Lung (tissue), 12 donors: Measurements from ENCODE around the gene MMP11. TPM values are rescaled to one million over a fixed set of nuclear protein-coding genes. Genes with fewer than 3 reads are reported as not detected.

Experiments used
- ATAC-seq: fragments of 200-7000 bp; cut with Tn5 transposase; one replicate; pipeline ENCODE4 v1.9.1; 2020; ENCODE audit warnings: moderate number of reproducible peaks; ENCODE audit not compliant: insufficient read depth, low FRiP score
- DNase-seq, 3 donors: peaks; one replicate each; pipeline ENCODE4 v3.0.0-alpha.2; 2013 to 2017
- H3K27ac ChIP-seq, 2 donors: one replicate each; pipeline ENCODE4 v1.5.1; 2013; ENCODE audit warnings: mild to moderate bottlenecking in 2 of 2, moderate library complexity in 2 of 2, control low read depth in 1 of 2, inconsistent platforms in 1 of 2, low read depth in 1 of 2, low read length in 1 of 2
- H3K27me3 ChIP-seq, 3 donors: one replicate each; pipeline ENCODE4 v1.5.1; 2013; ENCODE audit warnings: low read length in 2 of 3; ENCODE audit not compliant: control insufficient read depth in 3 of 3, insufficient read depth in 3 of 3
- H3K36me3 ChIP-seq, 4 donors: one replicate each; pipeline ENCODE4 v1.5.1; 2013; ENCODE audit warnings: low read length in 4 of 4, mild to moderate bottlenecking in 1 of 4, moderate library complexity in 1 of 4; ENCODE audit not compliant: control insufficient read depth in 4 of 4, insufficient read depth in 4 of 4
- H3K4me1 ChIP-seq, 5 donors: one replicate each; pipeline ENCODE4 v1.5.1; 2013; ENCODE audit warnings: low read length in 5 of 5, mild to moderate bottlenecking in 2 of 5, moderate library complexity in 1 of 5; ENCODE audit not compliant: control insufficient read depth in 5 of 5, insufficient read depth in 5 of 5
- H3K4me3 ChIP-seq: one replicate; pipeline ENCODE4 v1.5.1; 2013; ENCODE audit warnings: mild to moderate bottlenecking, control low read depth, moderate library complexity
- H3K9ac ChIP-seq, 2 donors: one replicate each; pipeline ENCODE4 v1.5.1; 2013; ENCODE audit warnings: low read length in 2 of 2, control low read depth in 1 of 2; ENCODE audit not compliant: insufficient read depth in 1 of 2
- H3K9me3 ChIP-seq, 4 donors: one replicate each; pipeline ENCODE4 v1.5.1; 2013; ENCODE audit warnings: low read length in 3 of 4, mild to moderate bottlenecking in 1 of 4, moderate library complexity in 1 of 4; ENCODE audit not compliant: control insufficient read depth in 4 of 4, insufficient read depth in 3 of 4
- CTCF ChIP-seq: IDR thresholded peaks from 2 replicates; pipeline ENCODE4 v1.5.1; 2012; ENCODE audit warnings: mild to moderate bottlenecking; ENCODE audit errors: control extremely low read depth, extremely low read depth
- WGBS, 2 donors: extraction: QIAGEN DNeasy Blood & Tissue Kit; methylation state at CpG; one replicate each; pipeline ENCODE4 v1.1.7; 2013; 5-methylcytosine and 5-hydroxymethylcytosine counted together
- polyA plus RNA-seq, 2 donors: library from polyadenylated mRNA; stranded (reverse); fragments of 200-250 nt; gene quantifications; one replicate each; pipeline ENCODE4 v1.2.1, GENCODE V29; 2013
- total RNA-seq, 2 donors: library from RNA; depleted of rRNA in 1 of 2; stranded (reverse); fragments of >200 nt in 1 of 2; gene quantifications; one replicate each; pipeline ENCODE4 v1.2.1, GENCODE V29; 2014 to 2021
- donor health status: control.
- donor health status: control.
- donor health status: Bipolar disorder and iron deficiency.
- donor health status: healthy.
- donor health status: DM: yes; HTN: yes; CAD: no.

The MMP11 gene
- total and polyA plus RNA-seq, 4 donors: 0.43 to 2.6 (median 1.4) TPM

- H3K4me1 ChIP-seq: peaks cover 0 to 38% (median 9%) of the 10 kb centered on the region in 5 donors
- DNase-seq (no peak), ATAC-seq (no peak)
- TF ChIP-seq CTCF: no peak
- no peaks in the 10 kb centered on the region for H3K27me3 ChIP-seq
- H3K27ac ChIP-seq: no peak overlapping the region
- WGBS, 2 donors: 83% methylated on average over 4 of the region's 4 CpGs
- no peaks in the 10 kb centered on the region for H3K9me3 ChIP-seq
- H3K9ac ChIP-seq: no peak overlapping the region
- peaks cover 10 to 26% (median 20%) of the 10 kb centered on the region in 4 donors for H3K36me3 ChIP-seq
- H3K4me3 ChIP-seq: no peak overlapping the region
Measured at GRCh38 chr22:23789121-23789520, 16.5 kb downstream of the MMP11 start.

- H3K4me1 ChIP-seq: peaks cover 0 to 38% (median 9%) of the 10 kb centered on the region in 5 donors
- peaks cover 14 to 26% (median 25%) of the 10 kb centered on the region in 4 donors for H3K36me3 ChIP-seq
- TF ChIP-seq CTCF: no peak
- no peaks in the 10 kb centered on the region for H3K27me3 ChIP-seq
- DNase-seq: no peak
- no peaks in the 10 kb centered on the region for H3K9me3 ChIP-seq
- H3K4me3 ChIP-seq: no peak overlapping the region
- H3K9ac ChIP-seq: no peak overlapping the region
- H3K27ac ChIP-seq: peak overlapping the region in 1 of 2 donors; percentile 59
- ATAC-seq: no peak
- 91 to 92% methylated on average over 4 of the region's 4 CpGs for WGBS, 2 donors
Measured at GRCh38 chr22:23789638-23790037, 17.0 kb downstream of the MMP11 start.

GRCh38 chr22:23790819-23791737 is 18.4 kb downstream of the MMP11 start:
- Histone ChIP-seq H3K4me1 (peaks cover 0 to 38% (median 9%) of the 10 kb centered on the region in 5 donors), H3K27ac (no peak overlapping the region), H3K9me3 (no peaks in the 10 kb centered on the region), H3K36me3 (peaks cover 14 to 34% (median 30%) of the 10 kb centered on the region in 4 donors), H3K27me3 (no peaks in the 10 kb centered on the region), H3K4me3 (no peak overlapping the region), H3K9ac (peak overlapping the region; percentile 9 to 17)
- WGBS, 2 donors: 81 to 85% methylated on average over 11 of the region's 11 CpGs
- no peak for ATAC-seq
- peak in 1 of 3 donors; percentile 53 for DNase-seq
- no peak for TF ChIP-seq CTCF
